Heart left ventricle (tissue), 16 donors: Measurements from ENCODE around the gene ZNF181. TPM values are rescaled to one million over a fixed set of nuclear protein-coding genes. Genes with fewer than 3 reads are reported as not detected.
A peak's percentile ranks its signal among the peaks of the same experiment; 100 is the strongest.

Source experiments
- ATAC-seq, 4 donors: fragments of 200-7000 bp; cut with Tn5 transposase; one replicate each; pipeline ENCODE4 v1.9.1; 2020 to 2022; ENCODE audit warnings: moderate library complexity in 4 of 4, mild to moderate bottlenecking in 3 of 4, moderate number of reproducible peaks in 1 of 4
- DNase-seq, 5 donors: peaks; one replicate each; pipeline ENCODE4 v3.0.0-alpha.2; 2020
- H3K27ac ChIP-seq, 12 donors: fragments of 200-600 bp; sonication (generic) in 4 of 12; one replicate each; pipeline versions ENCODE4 v1.5.0 to v1.8.0; 2016 to 2022; ENCODE audit warnings: mild to moderate bottlenecking in 2 of 12
- H3K27me3 ChIP-seq, 9 donors: fragments of 200-600 bp; sonication (generic) in 2 of 9; one replicate each; pipeline versions ENCODE4 v1.5.1 to v1.8.0; 2016 to 2022; ENCODE audit warnings: mild to moderate bottlenecking in 3 of 9
- H3K36me3 ChIP-seq, 9 donors: fragments of 200-600 bp; sonication (generic) in 2 of 9; one replicate each; pipeline versions ENCODE4 v1.5.0 to v1.8.0; 2018 to 2022; ENCODE audit warnings: mild to moderate bottlenecking in 2 of 9
- H3K4me1 ChIP-seq, 12 donors: fragments of 200-600 bp; sonication (generic) in 4 of 12; one replicate each; pipeline versions ENCODE4 v1.5.0 to v1.8.0; 2016 to 2022; ENCODE audit warnings: mild to moderate bottlenecking in 3 of 12
- H3K4me3 ChIP-seq, 12 donors: fragments of 200-600 bp; sonication (generic) in 4 of 12; one replicate each; pipeline versions ENCODE4 v1.5.0 to v1.8.0; 2017 to 2022; ENCODE audit warnings: mild to moderate bottlenecking in 9 of 12, moderate library complexity in 4 of 12
- H3K9me3 ChIP-seq, 12 donors: fragments of 200-600 bp; sonication (generic) in 4 of 12; one replicate each; pipeline versions ENCODE4 v1.5.0 to v1.8.0; 2016 to 2022; ENCODE audit warnings: mild to moderate bottlenecking in 1 of 12
- CTCF ChIP-seq, 12 donors: fragments of 200-600 bp; sonication (generic) in 4 of 12; IDR thresholded peaks; one replicate each; pipeline versions ENCODE4 v1.5.0 to v1.8.0; 2018 to 2022; ENCODE audit warnings: antibody characterized with exemption in 12 of 12, mild to moderate bottlenecking in 5 of 12
- POLR2A ChIP-seq, 2 donors: fragments of 450-650 bp; IDR thresholded peaks; one replicate each; pipeline ENCODE4 v1.6.1; 2017; ENCODE audit warnings: antibody characterized with exemption in 2 of 2, mild to moderate bottlenecking in 2 of 2, moderate library complexity in 2 of 2
- WGBS, 4 donors: extraction: QIAGEN DNeasy Blood & Tissue Kit in 2 of 4; methylation state at CpG; one replicate each; pipeline versions ENCODE4 v1.1.5 to v1.1.7; 2013 to 2018; 5-methylcytosine and 5-hydroxymethylcytosine counted together
- intact Hi-C, 10 donors: fragments of 100-400 bp; cut with DNase I; formaldehyde crosslinking; loops; one replicate each; pipeline versions ENCODE4 v1.11.1 to v1.14.2; 2022
- polyA plus RNA-seq, 2 donors: library from polyadenylated mRNA; stranded (reverse); fragments of 200-250 nt; gene quantifications; one replicate each; pipeline ENCODE4 v1.2.3, GENCODE V29; 2013
- total RNA-seq, 9 donors: library from RNA; depleted of rRNA in 2 of 9; stranded (reverse); fragments of >200 nt in 2 of 9; fragmentation: NEBNext Ultra II Directional in 3 of 9; extraction: Animal tissue kit (Norgen Biotek cat#: 25700) in 3 of 9; gene quantifications; one replicate each; pipeline versions ENCODE4 v1.1.0 to v1.2.4, GENCODE V29; 2016 to 2023
- donor health status: ischemic (EF 13 %, LVEDD 7.1; RV severe dilation, severe dysfunction).
- donor health status: healthy with polysubstance abuse.
- donor health status: DM: no; HTN: yes; CAD: no.
- donor health status: DM: no; HTN: no; CAD: no.
- donor health status: ischemic (EF 25% LVEDD 6.9; RV normal size, moderate dysfunction).
- donor health status: ischemic (EF 25% LVEDD 5.7; RV mildly dilated, moderate dysfunction).
- donor health status: healthy.
- donor health status: DM: yes; HTN: yes; CAD: no.
- donor health status: ischemic (EF 35%, LVEDD 5.7; RV mildly dilated, moderate dysfunction).
- donor health status: nonischemic (EF 11% LVEDD 7.7; RV severe dilation, severe dysfunction).
- donor health status: DM: yes; HTN: yes; CAD: no.
- donor health status: PGD.
- donor health status: ischemic (EF 29% LVEDD 5.4; RV normal size, mild dysfunction).
- donor health status: nonischemic (EF 23%, LVEDD 6.1; RV moderate dilation, normal function).

ZNF181 gene
- total and polyA plus RNA-seq, 11 donors, result 8.6 to 46.6 (median 18.8) TPM

GRCh38 chr19:34772697-34773554 lies 38.9 kb downstream of the ZNF181 start, which contains the start of gene ZNF599:
TSS of gene ZNF599 (minus strand) at chr19:34773215. CDS start at chr19:34772841, 374 bp downstream.
- no peak for TF ChIP-seq CTCF (IDR thresholded peaks at IDR 0.05)
- TF ChIP-seq POLR2A (IDR thresholded peaks at IDR 0.05), result peak in 1 of 2 donors; percentile 77
- intact Hi-C loops, result loop anchor here in 7 of 10 donors (1.0 to 10.0 kb wide), 5 partner anchors 38 to 154 kb away; partner anchors contain the start of genes ZNF181 (in 5 of the 7) and ZNF30 (in 4 of the 7)
- ATAC-seq (peak; percentile 98 to 100 (median 100)), DNase-seq (peak; percentile 92 to 95 (median 94))
- Histone ChIP-seq H3K36me3 (peaks cover 0 to 21% (median 17%) of the 10 kb centered on the region in 9 donors), H3K4me3 (peak within 1 kb of the TSS; percentile 50 to 95 (median 79)), H3K9me3 (no peaks in the 10 kb centered on the region), H3K27me3 (no peaks in the 10 kb centered on the region), H3K27ac (peak within 1 kb of the TSS; percentile 28 to 89 (median 80)), H3K4me1 (peaks cover 0 to 14% (median 9%) of the 10 kb centered on the region in 12 donors)
- WGBS, 4 donors, result 3 to 5% (median 3%) methylated on average over 48 to 69 of the region's 69 CpGs

GRCh38 chr19:34773555-34773864 lies 39.5 kb downstream of the ZNF181 start:
- H3K27me3 ChIP-seq, result no peaks in the 10 kb centered on the region
- peaks cover 0 to 16% (median 12%) of the 10 kb centered on the region in 9 donors for H3K36me3 ChIP-seq
- H3K27ac ChIP-seq, result peak overlapping the region in 4 of 12 donors; percentile 66 to 86 (median 81)
- WGBS, 4 donors, result 73 to 76% (median 74%) methylated on average over 2 of the region's 2 CpGs
- DNase-seq (no peak), ATAC-seq (no peak)
- peaks cover 0 to 4% (median 0%) of the 10 kb centered on the region in 12 donors for H3K9me3 ChIP-seq
- peak overlapping the region in 10 of 12 donors; percentile 50 to 95 (median 79) for H3K4me3 ChIP-seq
- intact Hi-C loops, result loop anchor here in 6 of 10 donors (1.0 to 10.0 kb wide), 5 partner anchors 39 to 154 kb away; partner anchors contain the start of genes ZNF181 (in 4 of the 6) and ZNF30 (in 4 of the 6)
- peaks cover 0 to 14% (median 9%) of the 10 kb centered on the region in 12 donors for H3K4me1 ChIP-seq
- no peak for TF ChIP-seq CTCF (IDR thresholded peaks at IDR 0.05)
- TF ChIP-seq POLR2A (IDR thresholded peaks at IDR 0.05), result no peak

- no peak for TF ChIP-seq POLR2A (IDR thresholded peaks at IDR 0.05)
- no peak for TF ChIP-seq CTCF (IDR thresholded peaks at IDR 0.05)
- DNase-seq (no peak), ATAC-seq (no peak)
- H3K9me3 ChIP-seq, result peaks cover 0 to 11% (median 0%) of the 10 kb centered on the region in 12 donors
- no peak overlapping the region for H3K4me3 ChIP-seq
- H3K27ac ChIP-seq, result no peak overlapping the region
- H3K27me3 ChIP-seq, result no peaks in the 10 kb centered on the region
- intact Hi-C loops, result loop anchor here in 4 of 10 donors (5.0 to 10.0 kb wide), 3 partner anchors 43 to 152 kb away; partner anchors contain the start of genes ZNF30 (in 4 of the 4) and ZNF181 (in 1 of the 4)
- H3K4me1 ChIP-seq, result peaks cover 0 to 14% (median 9%) of the 10 kb centered on the region in 12 donors
- H3K36me3 ChIP-seq, result peaks cover 0 to 6% (median 0%) of the 10 kb centered on the region in 9 donors
- WGBS, 4 donors, result 61 to 75% (median 65%) methylated on average over 2 of the region's 2 CpGs
These were observed 40.8 kb downstream of the ZNF181 start for GRCh38 chr19:34774857-34775256.

GRCh38 chr19:34778342-34778741 lies 44.3 kb downstream of the ZNF181 start:
- no peak overlapping the region for H3K27ac ChIP-seq
- ATAC-seq (no peak), DNase-seq (no peak)
- peaks cover 0 to 11% (median 0%) of the 10 kb centered on the region in 12 donors for H3K9me3 ChIP-seq
- no peaks in the 10 kb centered on the region for H3K36me3 ChIP-seq
- no peaks in the 10 kb centered on the region for H3K4me1 ChIP-seq
- no peak overlapping the region for H3K4me3 ChIP-seq
- WGBS, 4 donors, result 70 to 77% (median 76%) methylated on average over 2 of the region's 2 CpGs
- H3K27me3 ChIP-seq, result no peaks in the 10 kb centered on the region
- no peak for TF ChIP-seq CTCF (IDR thresholded peaks at IDR 0.05)
- no peak for TF ChIP-seq POLR2A (IDR thresholded peaks at IDR 0.05)
- intact Hi-C loops, result loop anchor here in 3 of 10 donors (10.0 kb wide), 1 partner anchor 146 kb away; the partner anchor contains the start of gene ZNF30 (in 3 of the 3)
